Neural progenitor cell (in vitro differentiated cells): ENCODE data around the gene GJB6. TPM values are rescaled to one million over a fixed set of nuclear protein-coding genes. Genes with fewer than 3 reads are reported as not detected.

ENCODE experiments used
- DNase-seq: peaks from one replicate; pipeline ENCODE4 v3.0.0-alpha.2; 2016; ENCODE audit warnings: low spot score
- H2AFZ ChIP-seq: fragments of 200-600 bp; sonication (generic); replicated peaks from 2 replicates; pipeline ENCODE4 v1.6.1; 2016; ENCODE audit warnings: antibody characterized with exemption
- H3F3A ChIP-seq: fragments of 200-600 bp; sonication (generic); 2 replicates; pipeline ENCODE4 v1.6.1; 2016; ENCODE audit warnings: antibody characterized with exemption, low read depth
- H3K27ac ChIP-seq: fragments of 200-600 bp; sonication (generic); 2 replicates; pipeline ENCODE4 v1.5.1; 2016; ENCODE audit warnings: mild to moderate bottlenecking
- H3K27me3 ChIP-seq: fragments of 200-600 bp; sonication (generic); 2 replicates; pipeline ENCODE4 v1.6.1; 2016; ENCODE audit warnings: mild to moderate bottlenecking, moderate library complexity
- H3K36me3 ChIP-seq: fragments of 200-600 bp; sonication (generic); 2 replicates; pipeline ENCODE4 v1.5.1; 2016
- H3K4me1 ChIP-seq: fragments of 200-600 bp; sonication (generic); 2 replicates; pipeline ENCODE4 v1.6.1; 2016; ENCODE audit warnings: mixed run types
- H3K4me2 ChIP-seq: fragments of 200-600 bp; sonication (generic); 2 replicates; pipeline ENCODE4 v1.6.1; 2016
- H3K4me3 ChIP-seq: fragments of 200-600 bp; sonication (generic); 2 replicates; pipeline ENCODE4 v1.5.1; 2016
- H3K79me2 ChIP-seq: fragments of 200-600 bp; sonication (generic); 2 replicates; pipeline ENCODE4 v1.6.1; 2016; ENCODE audit warnings: low read depth
- H3K9ac ChIP-seq: fragments of 200-600 bp; sonication (generic); 2 replicates; pipeline ENCODE4 v1.6.1; 2016
- H3K9me3 ChIP-seq: fragments of 200-600 bp; sonication (generic); 2 replicates; pipeline ENCODE4 v1.5.1; 2016; ENCODE audit warnings: low read depth
- H4K20me1 ChIP-seq: fragments of 200-600 bp; sonication (generic); 2 replicates; pipeline ENCODE4 v1.6.1; 2016; ENCODE audit warnings: low read depth
- H3K27ac Mint-ChIP-seq: 3 replicates; pipeline ENCODE4 v1.8.0; 2021; ENCODE audit warnings: mixed read lengths
- H3K27me3 Mint-ChIP-seq: 2 replicates; pipeline ENCODE4 v1.8.0; 2022; ENCODE audit warnings: low read depth, mild to moderate bottlenecking, inconsistent platforms, moderate library complexity, mixed read lengths; ENCODE audit not compliant: insufficient read depth
- H3K36me3 Mint-ChIP-seq: 3 replicates; pipeline ENCODE4 v1.8.0; 2021; ENCODE audit warnings: mixed read lengths
- H3K4me1 Mint-ChIP-seq: 3 replicates; pipeline ENCODE4 v1.8.0; 2021; ENCODE audit warnings: mixed read lengths
- H3K4me3 Mint-ChIP-seq: 3 replicates; pipeline ENCODE4 v1.8.0; 2021; ENCODE audit warnings: mild to moderate bottlenecking, moderate library complexity, mixed read lengths
- H3K9me3 Mint-ChIP-seq: 3 replicates; pipeline ENCODE4 v1.8.0; 2020; ENCODE audit warnings: mixed read lengths
- CTCF ChIP-seq: fragments of 200-600 bp; sonication (generic); IDR thresholded peaks from 2 replicates; pipeline ENCODE4 v1.5.1; 2017; ENCODE audit warnings: antibody characterized with exemption, mild to moderate bottlenecking
- EZH2 ChIP-seq: fragments of 200-600 bp; sonication (generic); IDR thresholded peaks from 2 replicates; pipeline ENCODE4 v1.6.1; 2017; ENCODE audit warnings: antibody characterized with exemption, mild to moderate bottlenecking, moderate library complexity
- EZH2phosphoT487 ChIP-seq: fragments of 200-600 bp; sonication (generic); IDR thresholded peaks from 2 replicates; pipeline ENCODE4 v1.6.1; 2017; ENCODE audit warnings: antibody characterized with exemption
- total RNA-seq: library from RNA; depleted of rRNA; stranded (reverse); fragments of >200 nt; gene quantifications from 2 replicates; pipeline ENCODE4 v1.2.3, GENCODE V29; 2015; ENCODE audit warnings: low replicate concordance

Gene GJB6
- total RNA-seq, 1 donor from 2014 or later, result not detected

DNA sequence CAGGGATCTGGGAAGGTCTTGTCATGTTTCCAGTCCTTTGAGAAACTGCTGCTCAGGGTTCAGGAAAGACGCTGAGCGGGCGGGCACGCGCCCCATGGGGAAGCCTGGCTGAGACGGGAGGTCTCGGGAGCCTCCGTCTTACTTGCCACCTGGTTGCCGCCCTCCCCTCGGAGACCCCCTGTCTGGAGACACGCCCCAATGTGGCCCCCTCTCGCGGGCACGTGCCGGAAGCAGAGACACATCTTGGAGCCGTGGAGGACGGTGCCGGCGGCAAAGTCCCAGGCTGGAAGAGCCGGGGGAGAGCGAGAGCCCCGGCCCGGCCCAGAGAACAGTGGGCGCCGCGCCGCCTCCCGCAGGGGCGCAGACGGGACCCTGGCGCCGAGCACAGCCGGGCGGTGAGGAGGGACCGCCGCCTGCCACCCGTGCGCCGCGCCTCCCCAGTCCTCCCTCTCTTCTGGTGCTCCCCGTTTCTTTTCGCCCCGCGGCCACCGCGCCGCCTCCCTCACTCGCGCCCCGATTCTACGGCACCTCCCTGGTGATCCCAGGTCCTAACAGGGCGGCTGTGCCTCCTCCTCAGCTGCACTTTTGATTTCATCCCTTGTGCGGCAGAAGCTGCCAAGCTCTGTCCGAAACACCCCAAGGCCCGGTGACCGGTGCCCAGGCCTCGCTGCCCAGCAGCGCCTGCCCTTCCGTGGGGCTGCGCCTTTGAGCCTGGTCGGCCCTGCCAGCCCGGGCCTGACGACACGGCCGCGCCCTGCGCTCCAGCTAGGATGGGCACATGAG, 54.9 kb downstream of the GJB6 start:
- H3K27ac Mint-ChIP-seq, result no peak overlapping the region
- Histone ChIP-seq H3K4me3 (no peak overlapping the region), H3F3A (no peaks in the 10 kb centered on the region), H2AFZ (no peak overlapping the region), H3K4me2 (no peak overlapping the region), H3K27me3 (no peaks in the 10 kb centered on the region), H3K79me2 (no peaks in the 10 kb centered on the region), H4K20me1 (no peaks in the 10 kb centered on the region), H3K4me1 (no peaks in the 10 kb centered on the region), H3K9ac (no peak overlapping the region), H3K27ac (no peak overlapping the region), H3K36me3 (no peaks in the 10 kb centered on the region), H3K9me3 (no peaks in the 10 kb centered on the region)
- no peak for DNase-seq
- H3K27me3 Mint-ChIP-seq, result peaks cover 16% of the 10 kb centered on the region
- peaks cover 31% of the 10 kb centered on the region for H3K4me1 Mint-ChIP-seq
- TF ChIP-seq CTCF, result no peak
- TF ChIP-seq EZH2, result no peak
- no peak for TF ChIP-seq EZH2phosphoT487
- H3K9me3 Mint-ChIP-seq, result no peaks in the 10 kb centered on the region
- no peaks in the 10 kb centered on the region for H3K36me3 Mint-ChIP-seq
- H3K4me3 Mint-ChIP-seq, result no peak overlapping the region

DNA sequence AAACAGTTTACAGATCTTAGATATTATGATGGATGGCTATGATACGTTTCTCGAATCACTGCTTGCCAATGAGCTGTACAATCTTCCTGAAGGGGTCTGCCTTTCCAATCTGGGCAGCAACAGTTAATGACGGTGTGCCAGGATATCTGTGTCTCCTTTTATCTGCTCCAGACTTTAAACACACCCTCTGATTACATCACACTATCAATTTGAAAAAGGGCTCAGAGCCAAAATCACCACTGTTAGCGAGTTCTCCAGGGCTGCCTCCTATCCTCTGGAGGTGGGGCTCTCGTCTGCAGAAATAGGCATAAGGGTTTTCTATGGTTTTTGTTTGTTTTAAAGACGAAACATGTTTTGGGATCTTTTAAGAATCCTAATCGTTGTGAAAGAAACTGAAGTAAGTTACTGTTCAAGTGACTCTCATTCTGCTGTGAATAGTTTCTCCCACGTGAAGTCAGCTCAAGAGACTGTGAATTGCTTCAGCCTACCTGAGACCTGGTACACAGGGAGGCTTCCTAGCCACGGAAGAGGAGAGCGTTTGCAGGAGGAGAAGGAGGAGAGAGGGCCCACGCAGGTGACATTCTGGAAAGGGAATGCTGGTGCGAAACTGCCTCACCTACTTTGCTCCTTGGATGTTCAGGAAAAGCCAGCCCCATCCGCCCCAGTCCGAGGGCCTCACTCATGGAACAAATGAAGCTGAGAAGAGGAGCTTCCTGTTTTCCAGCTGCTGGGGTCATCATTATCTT, 56.0 kb downstream of the GJB6 start:
- Histone ChIP-seq H3K27me3 (no peaks in the 10 kb centered on the region), H3F3A (no peaks in the 10 kb centered on the region), H3K9me3 (no peaks in the 10 kb centered on the region), H3K4me2 (no peak overlapping the region), H4K20me1 (no peaks in the 10 kb centered on the region), H3K27ac (no peak overlapping the region), H3K79me2 (no peaks in the 10 kb centered on the region), H3K36me3 (no peaks in the 10 kb centered on the region), H3K9ac (no peak overlapping the region), H3K4me3 (no peak overlapping the region), H3K4me1 (peaks cover 3% of the 10 kb centered on the region), H2AFZ (no peak overlapping the region)
- no peak overlapping the region for H3K4me3 Mint-ChIP-seq
- peaks cover 16% of the 10 kb centered on the region for H3K27me3 Mint-ChIP-seq
- peaks cover 34% of the 10 kb centered on the region for H3K4me1 Mint-ChIP-seq
- TF ChIP-seq EZH2 (no peak), EZH2phosphoT487 (no peak), CTCF (no peak)
- H3K9me3 Mint-ChIP-seq, result no peaks in the 10 kb centered on the region
- H3K36me3 Mint-ChIP-seq, result no peaks in the 10 kb centered on the region
- peak overlapping the region; percentile 21 for H3K27ac Mint-ChIP-seq
- no peak for DNase-seq

GRCh38 chr13:20175406-20175794, 56.7 kb downstream of the GJB6 start:
- no peak overlapping the region for H2AFZ ChIP-seq
- H3K27me3 ChIP-seq, result no peaks in the 10 kb centered on the region
- H3K36me3 Mint-ChIP-seq, result no peaks in the 10 kb centered on the region
- H3K9me3 ChIP-seq, result no peaks in the 10 kb centered on the region
- H3K4me1 ChIP-seq, result peaks cover 8% of the 10 kb centered on the region
- H3K27me3 Mint-ChIP-seq, result peaks cover 16% of the 10 kb centered on the region
- no peaks in the 10 kb centered on the region for H3K9me3 Mint-ChIP-seq
- no peak overlapping the region for H3K4me3 ChIP-seq
- no peak overlapping the region for H3K27ac ChIP-seq
- H3K36me3 ChIP-seq, result no peaks in the 10 kb centered on the region
- TF ChIP-seq EZH2 (no peak), EZH2phosphoT487 (no peak), CTCF (no peak)
- peaks cover 37% of the 10 kb centered on the region for H3K4me1 Mint-ChIP-seq
- no peak for DNase-seq
- H4K20me1 ChIP-seq, result no peaks in the 10 kb centered on the region
- H3K27ac Mint-ChIP-seq, result no peak overlapping the region
- no peaks in the 10 kb centered on the region for H3K79me2 ChIP-seq
- H3K9ac ChIP-seq, result no peak overlapping the region
- H3F3A ChIP-seq, result no peaks in the 10 kb centered on the region
- no peak overlapping the region for H3K4me3 Mint-ChIP-seq
- H3K4me2 ChIP-seq, result no peak overlapping the region
